Mesangial cell (primary cell): ENCODE results near the gene FSCN2. TPM values are rescaled to one million over a fixed set of nuclear protein-coding genes. Genes with fewer than 3 reads are reported as not detected.

Experiments used
- total RNA-seq: library from RNA; depleted of rRNA; stranded (reverse); fragments of >200 nt; gene quantifications from 2 replicates; pipeline ENCODE4 v1.2.3, GENCODE V29; 2015

Gene FSCN2, protein sequence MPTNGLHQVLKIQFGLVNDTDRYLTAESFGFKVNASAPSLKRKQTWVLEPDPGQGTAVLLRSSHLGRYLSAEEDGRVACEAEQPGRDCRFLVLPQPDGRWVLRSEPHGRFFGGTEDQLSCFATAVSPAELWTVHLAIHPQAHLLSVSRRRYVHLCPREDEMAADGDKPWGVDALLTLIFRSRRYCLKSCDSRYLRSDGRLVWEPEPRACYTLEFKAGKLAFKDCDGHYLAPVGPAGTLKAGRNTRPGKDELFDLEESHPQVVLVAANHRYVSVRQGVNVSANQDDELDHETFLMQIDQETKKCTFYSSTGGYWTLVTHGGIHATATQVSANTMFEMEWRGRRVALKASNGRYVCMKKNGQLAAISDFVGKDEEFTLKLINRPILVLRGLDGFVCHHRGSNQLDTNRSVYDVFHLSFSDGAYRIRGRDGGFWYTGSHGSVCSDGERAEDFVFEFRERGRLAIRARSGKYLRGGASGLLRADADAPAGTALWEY
- 2.4 TPM in 1 of 2 replicates, not detected in the other for total RNA-seq

DNA sequence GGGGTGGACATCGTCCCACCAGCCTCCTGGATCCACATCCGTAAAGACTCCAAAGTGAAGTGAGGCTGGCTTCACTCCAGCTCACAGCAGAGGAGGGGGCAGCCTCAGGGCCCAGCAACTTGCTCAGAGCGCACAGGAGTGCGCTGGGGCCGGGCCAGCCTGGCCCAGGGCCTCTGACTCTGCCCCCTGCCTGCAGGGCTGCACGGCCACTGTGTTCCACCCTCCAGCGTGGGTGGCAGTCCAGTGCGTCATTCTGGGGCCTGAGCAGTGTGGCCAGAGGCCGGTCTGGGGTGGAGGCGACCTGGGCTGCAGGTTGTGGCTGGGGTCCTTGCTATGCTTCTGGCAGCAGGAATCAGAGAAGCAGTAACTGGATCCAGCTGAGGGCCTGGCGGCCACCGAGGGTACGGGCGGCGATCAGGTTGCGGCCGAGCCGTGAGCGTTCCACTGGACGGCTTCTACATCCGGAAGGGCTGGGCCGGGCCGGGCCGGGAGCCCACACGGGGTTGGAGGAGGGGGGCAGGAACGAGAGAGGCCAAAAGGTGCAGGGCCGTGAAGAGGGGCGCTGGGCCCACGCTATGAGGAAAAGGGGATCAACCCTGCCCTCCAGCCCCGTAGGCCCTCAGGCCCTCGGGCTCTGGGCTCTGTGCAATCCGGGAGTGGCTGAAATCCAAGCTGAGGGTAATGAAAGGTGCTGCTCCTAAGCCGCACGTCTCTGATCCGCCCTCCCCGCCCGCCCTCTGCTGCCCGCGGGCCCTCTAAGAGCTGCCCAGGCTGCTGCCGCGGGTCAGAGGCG, at the start of gene FSCN2:
Gene FSCN2 (plus strand): TSS at position 787 of the 793 bp plus-strand sequence. CDS start 155 bp downstream, outside the sequence.

DNA sequence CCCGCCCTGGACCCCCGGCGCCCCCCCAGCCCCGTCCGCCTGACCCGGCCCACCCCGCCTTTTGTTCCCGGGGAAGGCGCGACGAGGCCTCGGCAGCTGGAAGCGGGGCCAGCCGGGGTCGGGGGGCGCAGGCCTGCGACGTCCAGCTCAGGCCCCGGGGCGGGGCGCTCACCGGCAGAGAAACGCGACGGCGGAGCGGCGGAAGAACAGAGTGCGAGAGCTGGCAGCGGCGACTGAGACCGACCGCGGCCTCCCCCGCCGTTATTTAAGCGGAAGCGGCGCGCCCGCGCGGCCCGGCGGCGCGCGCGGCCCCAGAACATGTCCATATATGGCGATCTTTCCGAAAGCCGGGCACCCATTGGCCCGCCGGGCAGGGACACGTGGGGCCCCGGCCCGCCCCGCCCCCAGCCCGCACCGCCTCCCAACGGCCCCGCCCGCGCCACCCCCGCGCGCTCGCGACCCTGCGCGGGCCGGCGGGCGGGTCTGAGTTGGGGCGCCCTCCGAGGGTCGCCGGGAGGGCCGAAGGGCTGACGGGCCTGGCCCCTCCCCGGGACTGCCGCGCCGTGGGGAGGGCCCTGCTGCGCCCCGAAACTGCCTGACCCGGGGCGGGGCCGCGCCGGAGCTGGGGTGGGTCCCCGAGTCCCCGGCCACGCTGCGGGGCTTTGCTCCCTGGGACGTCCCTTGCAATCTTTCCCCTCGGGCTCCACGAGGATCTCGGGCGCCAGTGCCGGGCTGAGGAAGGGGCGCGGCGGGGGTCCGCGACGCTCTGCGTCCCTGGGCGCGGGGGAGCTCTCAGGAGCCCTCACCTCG, 15.4 kb upstream of the FSCN2 start, which contains the start of gene ACTG1:
Gene ACTG1 (minus strand): TSS at position 238 of the 810 bp plus-strand sequence. CDS start 445 bp downstream, outside the sequence.

DNA sequence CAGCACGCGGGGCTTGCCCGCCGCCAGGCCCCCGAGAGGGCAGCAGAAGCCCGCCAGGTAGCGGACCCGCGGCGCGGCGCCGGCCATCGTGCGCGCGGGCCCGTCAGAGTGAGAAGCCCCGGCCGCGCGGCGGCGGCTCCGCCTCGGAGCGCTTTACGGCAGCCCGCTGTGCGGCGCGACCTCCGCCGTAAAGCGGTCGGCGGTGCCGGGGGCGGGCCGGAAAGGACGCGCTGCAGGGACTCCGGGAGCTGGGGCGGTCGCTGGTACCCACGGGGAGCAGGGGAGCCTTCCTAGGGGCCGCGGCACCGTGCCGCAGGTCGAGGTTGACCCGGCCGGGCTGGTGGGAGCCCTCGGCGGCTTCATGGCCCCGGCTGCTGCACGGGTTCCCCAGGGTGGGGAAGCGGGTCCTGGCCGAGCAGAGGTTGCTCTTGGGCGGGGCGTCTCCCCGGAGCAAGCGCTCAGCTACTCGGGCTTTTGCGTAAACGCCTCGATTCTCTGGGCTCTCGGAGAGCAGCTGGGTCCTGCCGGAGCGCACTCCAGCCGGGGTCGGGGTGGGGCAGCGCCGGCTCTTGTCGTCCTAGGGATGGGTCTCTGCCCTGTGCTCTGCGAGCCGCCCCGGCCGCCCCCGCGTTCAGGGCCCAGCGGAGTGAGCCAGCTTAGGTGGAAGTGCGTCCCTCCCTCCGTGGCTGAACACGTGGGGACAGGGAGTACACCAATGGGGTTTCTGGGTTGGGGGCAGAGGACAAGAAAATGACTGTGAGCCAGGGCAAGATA, 24.3 kb downstream of the FSCN2 start, which contains the start of gene FAAP100:
Gene FAAP100 (minus strand): TSS at position 110 of the 774 bp plus-strand sequence. CDS start 23 bp downstream, at position 87.

Other genes starting within 250 kb of the FSCN2 start
- 84.4 and 109 TPM in 2 replicates for gene SLC38A10, start 233.1 kb upstream of the FSCN2 start, total RNA-seq
- gene BAHCC1, start 132.9 kb upstream of the FSCN2 start, total RNA-seq, result 6.8 and 18.3 TPM in 2 replicates
- gene ACTG1, start 15.6 kb upstream of the FSCN2 start, total RNA-seq, result 10,594 and 11,964 TPM in 2 replicates
- gene FAAP100, start 24.0 kb downstream of the FSCN2 start, total RNA-seq, result 51.0 and 63.8 TPM in 2 replicates
- gene NPLOC4, start 108.7 kb downstream of the FSCN2 start, total RNA-seq, result 68.1 and 84.4 TPM in 2 replicates
- 1.1 and 1.9 TPM in 2 replicates for gene TSPAN10, start 108.8 kb downstream of the FSCN2 start, total RNA-seq
- gene PDE6G, start 128.2 kb downstream of the FSCN2 start, total RNA-seq, result 0.65 and 6.6 TPM in 2 replicates
- 45.1 and 69.1 TPM in 2 replicates for gene OXLD1, start 138.2 kb downstream of the FSCN2 start, total RNA-seq
- gene CCDC137, start 138.4 kb downstream of the FSCN2 start, total RNA-seq, result 11.5 and 19.2 TPM in 2 replicates
- 38.7 and 53.8 TPM in 2 replicates for gene ARL16, start 155.4 kb downstream of the FSCN2 start, total RNA-seq
- 126 and 158 TPM in 2 replicates for gene HGS, start 155.6 kb downstream of the FSCN2 start, total RNA-seq
- 86.6 and 220 TPM in 2 replicates for gene MRPL12, start 175.0 kb downstream of the FSCN2 start, total RNA-seq
- 23.2 and 55.6 TPM in 2 replicates for gene SLC25A10, start 183.9 kb downstream of the FSCN2 start, total RNA-seq